Measurements from ENCODE around the gene POMC. TPM values are rescaled to one million over a fixed set of nuclear protein-coding genes. Genes with fewer than 3 reads are reported as not detected.

The POMC gene
- total RNA-seq = 5.3 and 6.1 TPM in 2 replicates

GRCh38 chr2:25168256-25169072 lies at the start of gene POMC:
Gene POMC (minus strand): TSS chr2:25168580. CDS start chr2:25164772, 3,808 bp downstream.

Other genes starting within 250 kb of the POMC start
- gene ADCY3, start 248.3 kb downstream of the POMC start, total RNA-seq = 46.4 and 51.9 TPM in 2 replicates
- gene DNAJC27, start 196.6 kb downstream of the POMC start, total RNA-seq = 1.5 and 2.1 TPM in 2 replicates
- 0.47 and 0.60 TPM in 2 replicates for gene EFR3B, start 126.5 kb downstream of the POMC start, total RNA-seq
- 6.3 and 9.4 TPM in 2 replicates for gene DNMT3A, start 173.3 kb upstream of the POMC start, total RNA-seq